HUDEP-2 (cell line): ENCODE results near the gene HSPA12A.
"Not testable (repeated sequence)": the region's sequence is repeated elsewhere in the genome, so short reads cannot be mapped to it uniquely, and the experiment has no call there.

ENCODE experiments used
- DNase-seq, 76 experiments: peaks; one replicate each; lab custom pipeline; 2025; ENCODE audit not compliant: unreplicated experiment in 76 of 76; lab: John Stamatoyannopoulos, UW

HSPA12A gene

GRCh38 chr10:116719804-116720203 lies 22.6 kb downstream of the HSPA12A start:
- DNase-seq: no peak

- no peak for DNase-seq
Observed at GRCh38 chr10:116718058-116718457, 24.3 kb downstream of the HSPA12A start.

GRCh38 chr10:116716381-116716780 lies 26.0 kb downstream of the HSPA12A start:
- no peak for DNase-seq

GRCh38 chr10:116715839-116716377 lies 26.5 kb downstream of the HSPA12A start:
- no peak for DNase-seq

GRCh38 chr10:116715341-116715740 lies 27.0 kb downstream of the HSPA12A start:
- no peak for DNase-seq

GRCh38 chr10:116713846-116714245 lies 28.5 kb downstream of the HSPA12A start:
- DNase-seq: no peak

- DNase-seq: no peak
Observed at GRCh38 chr10:116712989-116713543, 29.3 kb downstream of the HSPA12A start.

GRCh38 chr10:116712519-116712918 lies 29.8 kb downstream of the HSPA12A start:
- no peak for DNase-seq

GRCh38 chr10:116711803-116712202 lies 30.6 kb downstream of the HSPA12A start:
- not testable (repeated sequence) for DNase-seq

GRCh38 chr10:116710076-116710475 lies 32.3 kb downstream of the HSPA12A start:
- DNase-seq: no peak

- DNase-seq: no peak
Observed at GRCh38 chr10:116708877-116709276, 33.5 kb downstream of the HSPA12A start.

GRCh38 chr10:116708391-116708821 lies 34.0 kb downstream of the HSPA12A start:
- no peak for DNase-seq

GRCh38 chr10:116707981-116708380 lies 34.4 kb downstream of the HSPA12A start:
- DNase-seq: no peak

GRCh38 chr10:116706281-116706680 lies 36.1 kb downstream of the HSPA12A start:
- DNase-seq: no peak

GRCh38 chr10:116705498-116705897 lies 36.9 kb downstream of the HSPA12A start:
- no peak for DNase-seq

- no peak for DNase-seq
Observed at GRCh38 chr10:116704926-116705325, 37.4 kb downstream of the HSPA12A start.

- DNase-seq: no peak
Observed at GRCh38 chr10:116702165-116702564, 40.2 kb downstream of the HSPA12A start.

GRCh38 chr10:116699471-116700150 lies 42.8 kb downstream of the HSPA12A start:
- DNase-seq: no peak

GRCh38 chr10:116699049-116699448 lies 43.3 kb downstream of the HSPA12A start:
- DNase-seq: no peak

- DNase-seq: no peak
Observed at GRCh38 chr10:116698364-116698763, 44.0 kb downstream of the HSPA12A start.

- DNase-seq: no peak
Observed at GRCh38 chr10:116697816-116698215, 44.5 kb downstream of the HSPA12A start.

- no peak for DNase-seq
Observed at GRCh38 chr10:116696919-116697318, 45.4 kb downstream of the HSPA12A start.
